HUES64 (cell line): ENCODE data around the gene MTAP.

Source experiments
- H3K27ac ChIP-seq: 2 replicates; pipeline ENCODE4 v1.7.0; 2013; ENCODE audit warnings: low read depth, low read length, inconsistent platforms
- H3K27me3 ChIP-seq: 2 replicates; pipeline ENCODE4 v1.6.1; 2013; ENCODE audit warnings: mild to moderate bottlenecking, low read length; ENCODE audit not compliant: insufficient read depth
- H3K36me3 ChIP-seq: 2 replicates; pipeline ENCODE4 v1.6.1; 2013; ENCODE audit warnings: mild to moderate bottlenecking, low read length; ENCODE audit not compliant: insufficient read depth
- H3K4me1 ChIP-seq: 2 replicates; pipeline ENCODE4 v1.6.1; 2013; ENCODE audit warnings: mild to moderate bottlenecking, low read length, moderate library complexity; ENCODE audit not compliant: insufficient read depth
- H3K4me3 ChIP-seq: 2 replicates; pipeline ENCODE4 v1.5.1; 2013; ENCODE audit warnings: mild to moderate bottlenecking, low read length, moderate library complexity
- H3K9ac ChIP-seq: 2 replicates; pipeline ENCODE4 v1.6.1; 2013; ENCODE audit warnings: mild to moderate bottlenecking, low read depth, low read length
- H3K9me3 ChIP-seq: 2 replicates; pipeline ENCODE4 v1.6.1; 2013; ENCODE audit warnings: low read depth, low read length; ENCODE audit not compliant: insufficient read depth
- WGBS: fragments of 150-250, 120-280 bp; methylation state at CpG from one replicate; pipeline ENCODE4 v1.1.7; 2013; ENCODE audit warnings: missing lambda C conversion rate; 5-methylcytosine and 5-hydroxymethylcytosine counted together

MTAP gene

GRCh38 chr9:21779397-21779796 is 23.0 kb upstream of the MTAP start:
- Histone ChIP-seq H3K27me3 (peaks cover 58% of the 10 kb centered on the region), H3K4me1 (0 out of 2 replicates have a peak, but pooled peaks cover 6% of the 10 kb centered on the region), H3K9ac (no peak overlapping the region), H3K36me3 (no peaks in the 10 kb centered on the region), H3K27ac (no peak overlapping the region), H3K4me3 (no peak overlapping the region), H3K9me3 (no peaks in the 10 kb centered on the region)
- 100% methylated on average over 1 of the region's 2 CpGs for WGBS

GRCh38 chr9:21781656-21782055 is 20.8 kb upstream of the MTAP start:
- H3K4me3 ChIP-seq = no peak overlapping the region
- no peaks in the 10 kb centered on the region for H3K9me3 ChIP-seq
- 89% methylated on average over 1 of the region's 2 CpGs for WGBS
- H3K27me3 ChIP-seq = peaks cover 58% of the 10 kb centered on the region
- H3K4me1 ChIP-seq = 0 out of 2 replicates have a peak, but pooled peaks cover 6% of the 10 kb centered on the region
- H3K9ac ChIP-seq = no peak overlapping the region
- H3K27ac ChIP-seq = no peak overlapping the region
- H3K36me3 ChIP-seq = no peaks in the 10 kb centered on the region

- Histone ChIP-seq H3K9ac (no peak overlapping the region), H3K9me3 (no peaks in the 10 kb centered on the region), H3K4me1 (0 out of 2 replicates have a peak, but pooled peaks cover 6% of the 10 kb centered on the region), H3K4me3 (no peak overlapping the region), H3K27me3 (peaks cover 59% of the 10 kb centered on the region), H3K27ac (no peak overlapping the region), H3K36me3 (no peaks in the 10 kb centered on the region)
- WGBS = 93% methylated on average over 2 of the region's 2 CpGs
Observed at GRCh38 chr9:21782205-21782604, 20.2 kb upstream of the MTAP start.

- Histone ChIP-seq H3K27ac (no peak overlapping the region), H3K9me3 (no peaks in the 10 kb centered on the region), H3K36me3 (no peaks in the 10 kb centered on the region), H3K9ac (no peak overlapping the region), H3K4me1 (no peaks in the 10 kb centered on the region), H3K4me3 (no peak overlapping the region), H3K27me3 (peaks cover 81% of the 10 kb centered on the region)
- WGBS = 81% methylated on average over 5 of the region's 6 CpGs
Observed at GRCh38 chr9:21788752-21789151, 13.7 kb upstream of the MTAP start.

- Histone ChIP-seq H3K9me3 (no peaks in the 10 kb centered on the region), H3K36me3 (no peaks in the 10 kb centered on the region), H3K4me1 (no peaks in the 10 kb centered on the region), H3K27me3 (peaks cover 81% of the 10 kb centered on the region), H3K9ac (no peak overlapping the region), H3K4me3 (peak overlapping the region; percentile 24; the same call in 1 of the 2 replicates), H3K27ac (no peak overlapping the region)
- WGBS = 0% methylated on average over 2 of the region's 2 CpGs
Observed at GRCh38 chr9:21789541-21790037, 12.8 kb upstream of the MTAP start.

GRCh38 chr9:21795483-21795882 is 7.0 kb upstream of the MTAP start:
- 75% methylated on average over 2 of the region's 2 CpGs for WGBS
- H3K27me3 ChIP-seq = peaks cover 100% of the 10 kb centered on the region
- H3K36me3 ChIP-seq = no peaks in the 10 kb centered on the region
- H3K27ac ChIP-seq = no peak overlapping the region
- H3K9ac ChIP-seq = no peak overlapping the region
- H3K9me3 ChIP-seq = no peaks in the 10 kb centered on the region
- H3K4me3 ChIP-seq = no peak overlapping the region
- H3K4me1 ChIP-seq = no peaks in the 10 kb centered on the region

GRCh38 chr9:21796768-21797167 is 5.7 kb upstream of the MTAP start:
- Histone ChIP-seq H3K27me3 (peaks cover 94% of the 10 kb centered on the region), H3K4me1 (no peaks in the 10 kb centered on the region), H3K9ac (no peak overlapping the region), H3K9me3 (no peaks in the 10 kb centered on the region), H3K4me3 (no peak overlapping the region), H3K27ac (no peak overlapping the region), H3K36me3 (no peaks in the 10 kb centered on the region)
- 60% methylated on average over 2 of the region's 3 CpGs for WGBS

GRCh38 chr9:21800931-21801682 is 1.3 kb upstream of the MTAP start:
- Histone ChIP-seq H3K9me3 (no peaks in the 10 kb centered on the region), H3K4me1 (peaks cover 20% of the 10 kb centered on the region), H3K9ac (peak overlapping the region; percentile 98), H3K27ac (no peak overlapping the region), H3K36me3 (peaks cover 17% of the 10 kb centered on the region), H3K4me3 (peak overlapping the region; percentile 94), H3K27me3 (peaks cover 51% of the 10 kb centered on the region)
- WGBS = 90% methylated on average over 11 of the region's 11 CpGs

GRCh38 chr9:21801683-21802417 is 586 bp upstream of the MTAP start:
- 23% methylated on average over 36 of the region's 37 CpGs for WGBS

GRCh38 chr9:21803649-21804048 is 1.2 kb downstream of the MTAP start:
- WGBS = 18% methylated on average over 9 of the region's 10 CpGs
- Histone ChIP-seq H3K4me1 (peaks cover 24% of the 10 kb centered on the region), H3K27ac (peak overlapping the region; percentile 66), H3K4me3 (peak overlapping the region; percentile 94), H3K9me3 (no peaks in the 10 kb centered on the region), H3K9ac (peak overlapping the region; percentile 98), H3K36me3 (peaks cover 38% of the 10 kb centered on the region), H3K27me3 (peaks cover 26% of the 10 kb centered on the region)

More at GRCh38 chr9:21801683-21802417, 586 bp upstream of the MTAP start:
- Histone ChIP-seq H3K9me3 (no peaks in the 10 kb centered on the region), H3K4me3 (peak overlapping the region; percentile 94), H3K9ac (peak overlapping the region; percentile 98), H3K36me3 (peaks cover 22% of the 10 kb centered on the region), H3K27ac (peak overlapping the region; percentile 66), H3K4me1 (peaks cover 24% of the 10 kb centered on the region), H3K27me3 (peaks cover 44% of the 10 kb centered on the region)

- H3K4me3 ChIP-seq = peak overlapping the region; percentile 94
- peaks cover 24% of the 10 kb centered on the region for H3K4me1 ChIP-seq
- peak overlapping the region; percentile 98 for H3K9ac ChIP-seq
- H3K9me3 ChIP-seq = no peaks in the 10 kb centered on the region
- H3K27me3 ChIP-seq = peaks cover 19% of the 10 kb centered on the region
- H3K36me3 ChIP-seq = peaks cover 44% of the 10 kb centered on the region
- 91% methylated on average over 2 of the region's 2 CpGs for WGBS
- H3K27ac ChIP-seq = no peak overlapping the region
Observed at GRCh38 chr9:21804331-21804730, 1.9 kb downstream of the MTAP start.
